Esophagus (tissue), 2 donors: ENCODE measurements around the gene NHEJ1. TPM values are rescaled to one million over a fixed set of nuclear protein-coding genes. Genes with fewer than 3 reads are reported as not detected.

ENCODE experiments used
- H3K27ac ChIP-seq, 2 donors: one replicate each; pipeline ENCODE4 v1.5.1; 2013; ENCODE audit warnings: low read depth in 2 of 2, mild to moderate bottlenecking in 2 of 2, inconsistent platforms in 1 of 2, low read length in 1 of 2, moderate library complexity in 1 of 2
- H3K27me3 ChIP-seq, 2 donors: one replicate each; pipeline ENCODE4 v1.6.1; 2013; ENCODE audit warnings: low read length in 2 of 2, control low read depth in 1 of 2, mild to moderate bottlenecking in 1 of 2; ENCODE audit not compliant: insufficient read depth in 2 of 2, control insufficient read depth in 1 of 2
- H3K36me3 ChIP-seq, 2 donors: one replicate each; pipeline ENCODE4 v1.6.1; 2013; ENCODE audit warnings: low read length in 1 of 2; ENCODE audit not compliant: control insufficient read depth in 2 of 2, insufficient read depth in 2 of 2
- H3K4me1 ChIP-seq, 2 donors: one replicate each; pipeline ENCODE4 v1.6.1; 2013; ENCODE audit warnings: low read length in 1 of 2; ENCODE audit not compliant: control insufficient read depth in 2 of 2, insufficient read depth in 2 of 2
- H3K4me3 ChIP-seq, 2 donors: one replicate each; pipeline ENCODE4 v1.5.1; 2013; ENCODE audit warnings: low read length in 2 of 2, mild to moderate bottlenecking in 2 of 2, low read depth in 1 of 2, moderate library complexity in 1 of 2
- H3K9me3 ChIP-seq, 2 donors: one replicate each; pipeline ENCODE4 v1.6.1; 2013; ENCODE audit warnings: mild to moderate bottlenecking in 2 of 2, low read depth in 1 of 2, low read length in 1 of 2, moderate library complexity in 1 of 2; ENCODE audit not compliant: control insufficient read depth in 2 of 2, insufficient read depth in 1 of 2
- whole genome bisulfite sequencing, 2 donors: extraction: QIAGEN DNeasy Blood & Tissue Kit; methylation state at CpG; one replicate each; pipeline ENCODE4 v1.1.7; 2013; 5-methylcytosine and 5-hydroxymethylcytosine counted together
- polyA plus RNA-seq, 2 donors: library from polyadenylated mRNA; stranded (reverse); fragments of 200-250 nt; gene quantifications; one replicate each; pipeline ENCODE4 v1.2.3, GENCODE V29; 2013
- donor health status: healthy with polysubstance abuse.
- donor health status: Bipolar disorder and iron deficiency.

Gene NHEJ1, protein sequence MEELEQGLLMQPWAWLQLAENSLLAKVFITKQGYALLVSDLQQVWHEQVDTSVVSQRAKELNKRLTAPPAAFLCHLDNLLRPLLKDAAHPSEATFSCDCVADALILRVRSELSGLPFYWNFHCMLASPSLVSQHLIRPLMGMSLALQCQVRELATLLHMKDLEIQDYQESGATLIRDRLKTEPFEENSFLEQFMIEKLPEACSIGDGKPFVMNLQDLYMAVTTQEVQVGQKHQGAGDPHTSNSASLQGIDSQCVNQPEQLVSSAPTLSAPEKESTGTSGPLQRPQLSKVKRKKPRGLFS
- polyA plus RNA-seq = 1 to 10 TPM; 4.4 to 5.9 TPM

DNA sequence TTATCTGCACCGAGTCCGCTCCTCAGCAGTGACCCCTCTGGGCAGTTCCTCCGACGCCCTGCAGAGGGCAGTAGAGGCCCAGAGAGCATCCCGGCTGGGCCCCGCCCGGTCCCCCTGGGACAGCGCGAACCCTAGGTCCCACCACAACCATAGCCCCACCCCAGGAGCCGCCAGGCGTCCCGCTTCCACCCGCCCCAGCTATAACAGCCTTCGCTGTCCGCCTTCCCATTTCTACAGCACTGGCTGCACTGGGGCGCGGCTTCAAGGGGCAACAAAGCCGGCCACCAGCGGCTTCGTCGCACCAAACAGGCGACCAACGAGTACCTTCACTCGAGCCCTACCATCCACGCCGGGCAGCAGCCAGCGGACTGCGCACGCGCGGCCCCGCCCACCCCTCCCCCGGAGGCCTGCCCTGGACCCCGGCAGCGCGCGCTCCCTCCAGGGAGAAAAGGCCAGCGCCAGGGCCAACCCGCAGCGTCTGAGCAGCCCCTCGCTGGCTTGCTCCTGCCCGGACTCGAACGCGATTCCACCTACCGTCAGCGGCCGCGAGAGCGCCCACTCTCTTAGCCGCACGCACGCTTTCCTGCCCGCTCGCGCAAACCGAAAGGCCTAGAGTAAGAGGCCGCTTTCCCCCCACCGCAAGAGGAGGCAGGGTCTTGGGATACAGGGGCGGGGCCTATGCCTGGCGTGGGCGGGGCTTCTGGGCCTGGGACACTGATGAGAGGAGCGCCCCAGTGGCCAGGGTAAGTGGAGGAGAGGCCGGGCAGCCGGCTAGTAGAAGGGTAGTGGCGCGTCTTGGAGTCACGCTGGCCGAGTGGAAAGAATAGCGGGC is at the start of gene NHEJ1:
Gene NHEJ1, minus strand, starts transcription at position 630 of the 832 bp plus-strand sequence. CDS start 2,453 bp downstream, outside the sequence.
- H3K27me3 ChIP-seq = no peaks in the 10 kb centered on the region
- peak within 1 kb of the TSS; percentile 93 to 96 for H3K27ac ChIP-seq
- H3K36me3 ChIP-seq = peaks cover 3 to 4% of the 10 kb centered on the region in 2 donors
- H3K4me3 ChIP-seq = peak within 1 kb of the TSS; percentile 64 to 70
- H3K9me3 ChIP-seq = no peaks in the 10 kb centered on the region
- 1% methylated on average over 61 to 70 of the region's 70 CpGs for WGBS, 2 donors
- H3K4me1 ChIP-seq = peaks cover 0 to 3% of the 10 kb centered on the region in 2 donors

DNA sequence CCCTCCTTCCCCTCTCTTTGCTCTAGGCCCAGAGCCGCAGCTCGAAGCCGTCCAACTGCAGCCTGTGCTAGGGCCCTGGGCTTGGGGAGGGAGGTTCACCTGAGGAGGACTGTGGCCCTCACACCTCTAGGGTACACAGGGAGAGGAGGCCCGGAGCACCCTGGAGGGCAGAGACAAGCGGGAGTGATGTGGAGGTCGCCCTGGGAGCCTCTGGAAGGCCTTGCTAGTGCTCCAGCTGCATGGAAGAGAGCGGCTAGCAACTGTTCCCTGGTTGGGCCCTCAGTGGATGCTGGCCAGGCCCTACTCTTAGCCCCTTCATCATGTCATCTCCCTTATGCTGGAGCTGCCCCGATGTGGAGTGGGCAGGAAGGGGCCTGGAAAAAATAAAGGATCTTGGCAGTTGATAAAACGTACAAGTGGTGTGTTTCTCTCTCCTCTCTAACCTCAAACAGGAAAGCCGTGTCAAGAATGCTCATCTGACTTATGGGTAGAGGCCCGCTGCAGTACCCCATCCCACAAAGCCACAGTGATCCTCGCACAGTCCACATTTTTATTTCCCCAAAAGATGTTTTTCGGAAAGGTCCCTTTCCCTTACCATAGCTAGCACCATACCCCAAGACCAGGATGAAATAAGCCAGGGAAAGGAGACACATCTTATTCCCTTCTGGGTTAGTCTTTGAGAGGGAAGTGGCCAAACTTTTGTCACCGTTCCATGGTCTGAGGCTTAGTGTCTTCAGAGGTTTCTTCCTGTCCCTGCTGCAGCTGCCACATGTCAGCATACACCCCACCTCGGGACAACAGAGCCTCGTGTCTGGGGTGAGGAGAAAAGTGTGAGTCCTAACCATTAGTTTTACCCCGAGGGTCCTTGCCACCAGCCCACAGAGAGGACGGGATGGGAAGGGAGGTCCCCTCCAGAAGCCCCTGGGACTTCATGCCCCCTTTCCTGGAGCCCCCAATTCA is 48.9 kb upstream of the NHEJ1 start:
- H3K9me3 ChIP-seq = no peaks in the 10 kb centered on the region
- H3K27ac ChIP-seq = peak overlapping the region; percentile 5 to 57
- peaks cover 0 to 13% of the 10 kb centered on the region in 2 donors for H3K4me1 ChIP-seq
- WGBS, 2 donors = 78 to 81% methylated on average over 18 of the region's 18 CpGs
- H3K27me3 ChIP-seq = no peaks in the 10 kb centered on the region
- peaks cover 5 to 42% of the 10 kb centered on the region in 2 donors for H3K36me3 ChIP-seq
- H3K4me3 ChIP-seq = no peak overlapping the region

DNA sequence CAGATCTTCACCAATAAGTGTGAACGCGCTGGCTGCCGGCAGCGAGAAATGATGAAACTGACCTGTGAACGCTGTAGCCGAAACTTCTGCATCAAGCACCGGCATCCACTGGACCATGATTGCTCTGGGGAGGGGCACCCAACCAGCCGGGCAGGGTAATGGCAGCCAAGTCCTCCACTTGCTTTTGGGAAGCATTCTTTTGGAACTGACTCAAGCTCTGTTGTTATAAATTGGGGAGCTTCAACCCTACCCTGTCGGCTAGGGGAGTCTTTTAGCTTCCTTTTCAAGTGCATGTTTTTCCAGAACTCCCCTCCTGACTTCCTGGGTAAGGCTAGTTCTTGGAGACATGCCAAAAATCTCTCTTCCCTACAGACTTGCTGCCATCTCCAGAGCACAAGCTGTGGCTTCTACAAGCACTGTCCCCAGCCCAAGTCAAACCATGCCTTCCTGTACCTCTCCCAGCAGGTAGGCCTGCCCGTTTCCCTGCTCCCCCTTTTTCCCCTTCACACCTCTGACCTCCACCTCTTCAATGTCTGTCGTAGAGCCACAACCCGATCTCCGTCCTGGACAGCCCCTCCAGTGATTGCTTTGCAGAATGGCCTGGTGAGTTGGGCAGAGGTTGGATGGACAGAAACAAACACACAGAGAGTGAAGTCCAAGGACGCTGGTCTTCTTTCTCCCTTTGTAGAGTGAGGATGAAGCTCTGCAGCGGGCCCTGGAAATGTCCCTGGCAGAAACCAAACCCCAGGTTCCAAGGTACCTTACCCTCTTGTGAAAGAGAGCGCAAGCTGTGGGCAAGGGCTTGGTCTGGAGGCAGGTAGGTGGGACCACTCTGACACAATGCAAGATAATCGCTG is 47.5 kb upstream of the NHEJ1 start:
- H3K27me3 ChIP-seq = no peaks in the 10 kb centered on the region
- H3K36me3 ChIP-seq = peaks cover 5 to 35% of the 10 kb centered on the region in 2 donors
- no peaks in the 10 kb centered on the region for H3K9me3 ChIP-seq
- H3K27ac ChIP-seq = peak overlapping the region; percentile 98
- H3K4me3 ChIP-seq = peak overlapping the region; percentile 71 to 75
- peaks cover 0 to 13% of the 10 kb centered on the region in 2 donors for H3K4me1 ChIP-seq
- WGBS, 2 donors = 57 to 71% methylated on average over 17 of the region's 17 CpGs

DNA sequence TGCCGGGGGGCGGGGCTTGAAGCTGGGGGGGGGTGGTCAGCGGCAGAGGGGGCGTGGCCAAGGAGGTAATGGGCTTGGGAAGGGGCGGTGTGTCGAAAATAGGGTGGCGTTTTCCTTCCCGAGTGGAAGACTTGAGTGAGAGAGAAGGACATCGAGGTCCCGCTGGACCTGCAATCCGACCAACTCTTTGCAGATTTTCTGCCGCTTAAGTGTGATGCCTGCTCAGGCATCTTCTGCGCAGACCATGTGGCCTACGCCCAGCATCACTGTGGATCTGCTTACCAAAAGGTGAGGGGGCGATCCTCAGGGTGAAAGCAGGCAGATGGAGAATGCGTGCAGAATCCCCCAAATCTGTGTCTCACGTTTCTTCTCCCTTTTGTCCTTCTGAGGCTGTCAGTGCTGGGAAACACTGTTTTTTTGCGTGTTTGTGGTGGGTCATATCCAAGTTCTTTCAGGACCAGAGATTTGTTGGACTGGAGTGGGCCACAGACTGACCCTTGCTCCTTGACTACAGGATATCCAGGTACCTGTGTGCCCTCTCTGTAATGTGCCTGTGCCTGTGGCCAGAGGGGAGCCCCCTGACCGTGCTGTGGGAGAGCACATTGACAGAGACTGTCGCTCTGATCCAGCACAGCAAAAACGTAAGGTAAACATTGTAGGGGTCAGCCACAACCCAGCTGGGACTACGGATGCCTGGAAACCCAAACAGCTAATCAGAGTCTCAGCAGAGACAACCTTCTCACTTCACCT is 46.7 kb upstream of the NHEJ1 start:
- Histone ChIP-seq H3K27me3 (no peaks in the 10 kb centered on the region), H3K4me3 (peak overlapping the region; percentile 71 to 75), H3K4me1 (peaks cover 0 to 13% of the 10 kb centered on the region in 2 donors), H3K36me3 (peaks cover 5 to 29% of the 10 kb centered on the region in 2 donors), H3K9me3 (no peaks in the 10 kb centered on the region), H3K27ac (peak overlapping the region; percentile 98)
- WGBS, 2 donors = 10 to 15% methylated on average over 21 to 22 of the region's 22 CpGs

DNA sequence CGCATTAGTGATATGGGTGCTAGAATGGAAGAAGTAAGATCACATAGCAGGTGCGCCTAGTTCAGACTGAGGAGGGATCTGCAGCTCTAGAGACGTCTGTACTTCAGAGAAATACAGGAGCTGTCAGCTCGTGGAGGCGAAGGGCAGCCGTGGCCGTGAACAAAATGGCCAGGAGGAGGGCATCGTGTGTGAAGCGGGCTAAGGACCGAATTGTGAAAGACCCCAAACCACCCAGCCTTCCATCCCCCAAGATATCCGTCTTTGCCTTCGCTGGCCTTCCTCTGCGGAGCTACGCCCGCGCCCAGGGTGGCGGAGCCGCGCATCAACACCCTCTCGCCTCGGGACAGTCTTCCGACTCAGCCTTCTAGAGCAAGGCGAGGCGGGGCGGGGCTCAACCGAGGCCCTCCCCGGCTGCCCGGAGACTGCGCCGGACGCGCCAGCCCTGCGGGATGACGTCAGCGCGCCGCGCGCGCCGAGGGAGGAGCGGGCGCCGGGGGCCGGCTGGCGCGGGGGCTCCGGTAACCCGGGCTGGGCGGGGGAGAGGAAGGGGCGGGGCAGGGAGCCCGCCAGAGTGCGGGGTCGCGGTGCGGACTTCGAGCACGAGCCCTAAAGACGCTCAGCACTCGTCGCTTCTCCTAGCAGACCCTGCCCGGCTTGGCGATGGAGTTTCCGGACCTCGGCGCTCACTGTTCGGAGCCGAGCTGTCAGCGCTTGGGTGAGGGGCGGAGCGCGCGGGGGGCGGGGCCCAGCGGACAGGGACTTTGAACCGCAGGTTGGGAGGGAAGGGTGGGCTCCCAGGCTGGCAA is 45.9 kb upstream of the NHEJ1 start, which contains the start of gene ZFAND2B:
Gene ZFAND2B, plus strand, starts transcription at position 455 of the 806 bp plus-strand sequence. Its CDS starts 206 bp downstream, at position 661.
- Histone ChIP-seq H3K9me3 (no peaks in the 10 kb centered on the region), H3K4me3 (peak within 1 kb of the TSS; percentile 71 to 75), H3K4me1 (peaks cover 0 to 13% of the 10 kb centered on the region in 2 donors), H3K36me3 (peaks cover 5 to 27% of the 10 kb centered on the region in 2 donors), H3K27me3 (no peaks in the 10 kb centered on the region), H3K27ac (peak within 1 kb of the TSS; percentile 98)
- WGBS, 2 donors = 0 to 1% methylated on average over 47 to 76 of the region's 76 CpGs

DNA sequence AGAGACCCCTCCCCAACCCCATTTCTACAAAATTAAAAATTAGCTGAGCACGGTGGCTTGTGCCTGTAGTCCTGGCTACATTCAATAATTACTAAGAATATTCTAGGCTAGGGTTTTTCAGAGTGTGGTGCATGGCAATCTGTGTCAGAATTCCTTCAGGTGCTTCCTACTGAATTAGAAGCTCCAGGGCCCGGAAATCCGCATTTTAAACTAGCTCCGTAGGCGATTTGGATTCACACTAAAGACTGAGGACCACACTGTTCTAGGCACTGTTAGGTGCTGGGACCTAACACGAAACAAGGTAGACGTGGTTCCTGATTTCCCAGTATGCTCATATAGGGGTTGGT is 45.3 kb upstream of the NHEJ1 start:
- peaks cover 4 to 25% of the 10 kb centered on the region in 2 donors for H3K36me3 ChIP-seq
- WGBS, 2 donors = 15 to 16% methylated on average over 7 of the region's 7 CpGs
- H3K4me1 ChIP-seq = peaks cover 0 to 13% of the 10 kb centered on the region in 2 donors
- H3K27ac ChIP-seq = peak overlapping the region; percentile 98
- no peaks in the 10 kb centered on the region for H3K9me3 ChIP-seq
- peak overlapping the region; percentile 71 to 75 for H3K4me3 ChIP-seq
- H3K27me3 ChIP-seq = no peaks in the 10 kb centered on the region

DNA sequence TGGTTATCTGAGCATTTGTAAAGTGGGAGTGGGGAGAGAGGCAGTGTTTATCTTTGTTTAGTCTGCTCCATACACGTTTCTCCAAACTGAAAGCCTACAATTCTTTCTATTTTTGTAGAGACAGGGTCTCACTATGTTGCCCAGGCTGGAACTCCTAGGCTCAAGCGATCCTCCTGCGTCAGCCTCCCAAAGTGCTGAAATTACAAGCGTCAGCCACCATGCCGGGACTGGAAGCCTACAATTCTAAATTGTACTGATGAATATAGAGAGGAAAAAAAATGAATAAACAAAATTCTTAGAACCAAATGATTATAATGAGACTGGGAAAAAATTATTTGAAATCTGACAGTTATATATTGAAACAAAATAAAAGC is 44.5 kb upstream of the NHEJ1 start:
- H3K4me3 ChIP-seq = no peak overlapping the region
- no peaks in the 10 kb centered on the region for H3K27me3 ChIP-seq
- H3K9me3 ChIP-seq = no peaks in the 10 kb centered on the region
- H3K36me3 ChIP-seq = peaks cover 0 to 17% of the 10 kb centered on the region in 2 donors
- H3K27ac ChIP-seq = no peak overlapping the region
- H3K4me1 ChIP-seq = peaks cover 0 to 13% of the 10 kb centered on the region in 2 donors
- 85 to 86% methylated on average over 5 of the region's 5 CpGs for WGBS, 2 donors
